Activated CD4-positive, alpha-beta memory T cell treated with anti-CD3 and anti-CD28 coated beads for 36 hours (primary cell): ENCODE measurements around the gene ZNF341. TPM values are rescaled to one million over a fixed set of nuclear protein-coding genes. Genes with fewer than 3 reads are reported as not detected.

Experiments used
- CTCF ChIA-PET: fragments of 350-600 bp; sonication (Branson Sonifier 250); formaldehyde crosslinking; loops from one replicate; lab custom pipeline; 2021; ENCODE audit warnings: antibody characterized with exemption, inconsistent platforms; lab: Charles Lee
- POLR2A ChIA-PET: fragments of 350-600 bp; sonication (Branson Sonifier 250); formaldehyde crosslinking; loops from one replicate; lab custom pipeline; 2021; ENCODE audit warnings: antibody characterized with exemption; lab: Charles Lee
- DNase-seq: peaks from one replicate; pipeline ENCODE4 v3.0.0-alpha.2; 2020
- H3K27ac Mint-ChIP-seq: one replicate; pipeline ENCODE4 v1.8.0; 2021; ENCODE audit warnings: mixed read lengths
- H3K27me3 Mint-ChIP-seq: one replicate; pipeline ENCODE4 v1.8.0; 2021; ENCODE audit warnings: mixed read lengths
- H3K36me3 Mint-ChIP-seq: one replicate; pipeline ENCODE4 v1.8.0; 2021; ENCODE audit warnings: mixed read lengths
- H3K4me1 Mint-ChIP-seq: one replicate; pipeline ENCODE4 v1.8.0; 2021; ENCODE audit warnings: low read depth, mixed read lengths
- H3K4me3 Mint-ChIP-seq: one replicate; pipeline ENCODE4 v1.8.0; 2021; ENCODE audit warnings: mild to moderate bottlenecking, mixed read lengths
- H3K9me3 Mint-ChIP-seq: one replicate; pipeline ENCODE4 v1.8.0; 2021; ENCODE audit warnings: mixed read lengths
- intact Hi-C: fragments of 100-400 bp; cut with micrococcal nuclease; formaldehyde crosslinking; loops from one replicate; pipeline ENCODE4 v1.15.1; 2023
- total RNA-seq, 2 experiments: library from RNA; stranded (reverse); gene quantifications; one replicate each; pipeline ENCODE4 v1.2.3, GENCODE V29; 2021

ZNF341 gene
- total RNA-seq = 1 to 10 TPM; 5.9 TPM

DNA sequence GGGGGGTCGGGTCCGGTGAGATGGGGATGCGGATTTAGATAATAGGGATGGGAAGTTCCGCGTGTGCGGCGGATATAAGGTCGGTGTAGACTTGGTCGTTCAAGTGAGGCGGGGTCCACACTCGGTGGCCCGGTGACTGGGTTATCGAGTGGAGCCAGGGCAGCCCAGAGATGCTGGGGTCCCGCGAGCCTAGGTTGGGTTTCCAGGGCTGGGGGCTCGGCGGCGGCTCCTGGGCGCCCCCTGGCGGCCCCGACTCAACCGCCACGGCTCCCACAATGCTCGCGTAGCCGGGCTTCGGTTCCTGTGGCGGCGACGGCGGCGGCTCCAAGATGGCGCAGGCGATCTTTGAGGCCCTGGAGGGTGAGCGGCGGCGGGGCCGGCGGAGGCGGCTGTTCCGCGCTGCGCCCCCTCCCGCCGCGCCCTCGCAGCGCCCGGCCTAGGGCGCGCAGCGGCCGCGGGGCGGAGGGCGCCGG is at the start of gene ZNF341:
TSS of gene ZNF341 (plus strand) at position 304 of the 473 bp plus-strand sequence. CDS start at position 330, 26 bp downstream.
- peaks cover 8% of the 10 kb centered on the region for H3K36me3 Mint-ChIP-seq
- ChIA-PET CTCF (interaction anchor here (1.0 to 2.5 kb wide), 10 partner anchors 11 to 288 kb away, joined by 3 to 24 read pairs (median 4); partner anchors contain the start of genes ACTL10, CBFA2T2, CHMP4B and PXMP4), POLR2A (interaction anchor here (1.0 to 2.0 kb wide), 5 partner anchors 12 to 242 kb away, joined by 3 to 24 read pairs (median 5); partner anchors contain the start of genes ACTL10, CBFA2T2 and PXMP4)
- H3K27ac Mint-ChIP-seq = peak within 1 kb of the TSS; percentile 82
- peak; percentile 92 for DNase-seq
- peak within 1 kb of the TSS; percentile 75 for H3K4me3 Mint-ChIP-seq
- no peaks in the 10 kb centered on the region for H3K27me3 Mint-ChIP-seq
- intact Hi-C loops = loop anchor here (1.0 to 5.0 kb wide), 6 partner anchors 11 to 289 kb away; partner anchors contain the start of genes E2F1, PXMP4, RALY and SNTA1
- peaks cover 19% of the 10 kb centered on the region for H3K4me1 Mint-ChIP-seq
- peaks cover 6% of the 10 kb centered on the region for H3K9me3 Mint-ChIP-seq

DNA sequence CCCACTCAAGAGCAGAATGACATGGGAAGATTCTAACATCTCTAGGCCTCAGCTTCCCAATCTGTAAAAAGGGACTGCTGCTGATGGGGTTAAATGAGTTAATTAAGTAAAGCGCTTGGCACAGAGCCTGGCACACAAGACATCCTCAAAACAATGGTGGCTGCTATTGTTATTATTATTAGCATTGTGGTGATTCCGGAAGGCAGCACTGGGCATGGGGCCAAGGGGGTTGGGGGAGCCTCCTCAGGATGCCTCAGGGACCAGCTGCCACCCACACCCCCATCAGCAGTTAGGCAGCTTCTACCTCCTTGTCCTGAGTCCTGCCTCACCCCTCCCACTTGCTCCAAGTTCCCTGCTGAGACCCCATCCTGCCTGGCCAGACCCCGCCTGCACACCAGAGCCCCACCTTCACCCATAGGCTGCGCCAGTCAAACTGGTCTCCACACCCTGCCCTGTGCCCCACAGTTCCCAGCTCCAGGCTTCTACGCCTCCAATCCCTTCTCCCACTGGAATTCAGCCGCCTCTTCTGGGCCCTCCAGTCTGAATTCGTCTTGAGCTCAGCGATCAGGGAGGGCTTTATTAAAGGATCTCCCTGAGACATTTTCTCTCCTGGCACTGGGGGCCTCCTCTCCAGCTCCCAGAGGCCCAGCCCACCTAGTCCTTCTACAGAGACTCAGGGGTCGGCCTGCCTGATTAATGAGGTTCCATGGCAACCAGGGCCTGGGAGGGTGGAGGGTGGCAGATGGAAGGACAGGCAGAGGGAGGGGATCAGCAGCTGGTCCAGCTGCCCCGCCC is 47.1 kb upstream of the ZNF341 start:
- DNase-seq = no peak
- Mint-ChIP-seq H3K4me1 (peaks cover 81% of the 10 kb centered on the region), H3K27me3 (no peaks in the 10 kb centered on the region), H3K36me3 (peaks cover 15% of the 10 kb centered on the region), H3K27ac (peak overlapping the region; percentile 58), H3K9me3 (no peaks in the 10 kb centered on the region), H3K4me3 (peak overlapping the region; percentile 93)
- ChIA-PET CTCF (interaction anchor here (1.2 to 3.4 kb wide), 3 partner anchors 17 to 35 kb away, joined by 5 to 17 read pairs (median 5); partner anchors contain the start of genes ACTL10 and PXMP4), POLR2A (interaction anchor here (1.0 to 3.5 kb wide), 7 partner anchors 10 to 309 kb away, joined by 3 to 21 read pairs (median 5); partner anchors contain the start of genes ACTL10, NECAB3 and PXMP4)
- intact Hi-C loops = loop anchor here (5.0 kb wide), 1 partner anchor 428 kb away; the partner anchor contains the start of gene EIF2S2

DNA sequence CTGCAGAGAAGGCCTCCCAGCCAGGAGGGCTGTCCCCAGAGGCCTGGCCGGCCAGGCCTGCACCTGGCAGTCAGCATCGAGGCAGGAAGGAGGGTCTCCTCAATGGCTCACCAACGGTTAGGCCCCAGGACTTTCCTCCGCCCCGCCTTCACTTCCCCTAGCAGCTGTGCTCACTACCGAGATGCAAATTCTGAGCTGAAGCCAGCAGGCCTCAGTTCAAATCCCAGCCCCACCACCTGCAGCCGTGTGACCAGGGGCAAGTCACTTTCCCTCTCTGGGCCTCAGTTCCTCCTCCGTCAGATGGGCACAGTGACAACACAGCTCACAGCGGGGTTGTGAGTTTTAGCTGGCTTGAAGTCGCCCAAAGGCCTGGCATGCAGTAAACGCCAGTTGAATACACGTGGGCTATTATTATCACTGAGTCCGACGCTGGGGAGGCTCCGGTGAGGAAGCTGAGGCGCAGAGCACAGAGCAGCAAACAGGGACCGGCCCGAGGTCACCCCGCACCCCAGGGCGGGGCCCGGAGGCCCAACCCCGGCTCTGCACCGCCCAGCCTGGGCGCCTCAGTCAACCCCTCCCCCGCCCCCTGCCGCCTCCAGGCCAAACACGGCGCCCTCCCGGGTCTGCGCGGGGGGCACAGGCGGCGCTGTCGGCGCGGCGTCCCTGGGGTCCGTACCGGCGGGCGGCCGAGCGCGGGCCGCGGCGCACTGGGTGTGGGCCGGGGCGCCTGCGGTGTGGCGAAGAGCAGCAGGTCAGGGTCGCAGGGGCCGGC is 46.3 kb upstream of the ZNF341 start:
- Mint-ChIP-seq H3K9me3 (no peaks in the 10 kb centered on the region), H3K4me3 (peak overlapping the region; percentile 93), H3K27me3 (no peaks in the 10 kb centered on the region), H3K36me3 (peaks cover 15% of the 10 kb centered on the region), H3K4me1 (peaks cover 79% of the 10 kb centered on the region), H3K27ac (peak overlapping the region; percentile 87)
- ChIA-PET POLR2A (interaction anchor here (1.0 to 3.5 kb wide), 7 partner anchors 11 to 308 kb away, joined by 3 to 21 read pairs (median 5); partner anchors contain the start of genes ACTL10, NECAB3 and PXMP4), CTCF (interaction anchor here (1.2 to 3.4 kb wide), 3 partner anchors 18 to 34 kb away, joined by 5 to 17 read pairs (median 5); partner anchors contain the start of genes ACTL10 and PXMP4)
- intact Hi-C loops = loop anchor here (1.0 to 5.0 kb wide), 5 partner anchors 23 to 427 kb away; partner anchors contain the start of genes C20orf144, CHMP4B, EIF2S2 and PXMP4
- DNase-seq = peak; percentile 83

DNA sequence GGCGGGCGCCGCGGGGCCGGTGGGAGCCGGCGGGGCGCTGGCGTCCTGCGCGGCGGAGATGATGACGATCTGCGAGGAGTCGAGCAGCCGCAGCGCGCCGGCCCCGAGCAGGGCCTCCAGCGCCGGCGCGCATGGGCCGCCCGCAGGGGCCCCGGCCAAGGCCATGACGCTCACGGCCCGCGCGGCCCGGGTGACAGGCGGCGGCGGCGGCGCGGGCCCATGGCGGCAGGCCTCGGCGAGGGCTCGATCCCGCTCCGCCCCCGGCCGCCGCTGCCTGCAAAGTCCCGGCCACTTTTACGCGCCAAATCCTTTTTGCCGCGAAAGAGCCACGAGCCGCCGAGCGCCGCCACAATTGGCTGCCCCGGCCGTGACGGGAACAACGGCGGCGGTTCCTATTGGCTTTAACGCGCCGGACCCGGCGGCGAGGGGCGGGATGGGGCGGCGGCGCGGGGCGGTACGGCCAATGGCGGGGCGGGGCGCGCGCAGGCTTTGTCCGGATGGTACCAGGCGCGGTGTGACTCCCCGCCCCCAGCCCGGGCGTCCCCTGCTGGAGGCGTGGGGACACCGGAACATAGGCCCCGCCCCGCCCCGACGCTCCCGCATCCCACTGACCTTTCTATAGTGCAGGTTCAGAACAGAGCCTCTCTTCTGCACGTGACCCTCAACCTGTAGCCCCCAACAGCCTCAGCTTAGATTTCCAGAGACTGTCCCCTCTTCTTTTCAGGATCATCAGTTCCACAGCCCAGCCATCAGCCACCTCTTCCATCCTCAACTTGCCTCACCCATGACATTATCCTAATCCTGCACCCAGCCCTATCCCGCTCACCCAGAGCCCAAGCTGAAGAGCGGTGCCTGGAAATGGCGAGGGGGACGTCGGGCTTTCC is 45.5 kb upstream of the ZNF341 start, which contains the start of gene E2F1:
TSS of gene E2F1 (minus strand) at position 286 of the 884 bp plus-strand sequence. CDS start at position 165, 121 bp downstream.
- intact Hi-C loops = loop anchor here (1.0 to 5.0 kb wide), 5 partner anchors 24 to 426 kb away; partner anchors contain the start of genes C20orf144, CHMP4B, EIF2S2 and PXMP4
- POLR2A ChIA-PET = interaction anchor here (1.0 to 3.5 kb wide), 5 partner anchors 12 to 307 kb away, joined by 3 to 21 read pairs (median 7); partner anchors contain the start of genes ACTL10 and NECAB3
- Mint-ChIP-seq H3K4me1 (peaks cover 70% of the 10 kb centered on the region), H3K27me3 (no peaks in the 10 kb centered on the region), H3K36me3 (peaks cover 14% of the 10 kb centered on the region), H3K4me3 (peak within 1 kb of the TSS; percentile 93), H3K27ac (peak within 1 kb of the TSS; percentile 87), H3K9me3 (no peaks in the 10 kb centered on the region)
- CTCF ChIA-PET = interaction anchor here (1.2 to 3.5 kb wide), 5 partner anchors 19 to 46 kb away, joined by 3 to 28 read pairs (median 5); partner anchors contain the start of genes ACTL10 and PXMP4
- DNase-seq = peak; percentile 98

DNA sequence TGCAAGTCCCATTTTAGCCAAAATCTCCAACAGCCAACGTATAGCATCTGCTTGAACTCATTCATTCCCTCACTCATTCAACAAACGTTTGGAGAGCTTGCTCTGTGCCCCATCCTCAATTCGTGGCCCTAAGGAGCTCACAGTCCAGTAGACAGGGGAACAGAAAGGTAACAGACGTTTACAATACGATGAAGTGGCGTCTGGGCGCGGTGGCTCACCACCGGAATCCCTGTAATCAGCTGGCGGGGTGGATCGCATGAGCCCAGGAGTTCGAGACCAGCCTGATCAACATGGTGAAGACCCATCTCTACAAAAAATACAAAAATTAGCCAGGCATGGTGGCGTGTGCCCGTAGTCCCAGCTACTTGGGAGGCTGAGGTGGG is 44.8 kb upstream of the ZNF341 start:
- Mint-ChIP-seq H3K9me3 (no peaks in the 10 kb centered on the region), H3K4me3 (peak overlapping the region; percentile 43), H3K27me3 (no peaks in the 10 kb centered on the region), H3K27ac (peak overlapping the region; percentile 32), H3K4me1 (peaks cover 64% of the 10 kb centered on the region), H3K36me3 (peaks cover 14% of the 10 kb centered on the region)
- no peak for DNase-seq
- POLR2A ChIA-PET = interaction anchor here (1.2 to 2.1 kb wide), 2 partner anchors 20 to 197 kb away, joined by 3 to 12 read pairs; partner anchors contain the start of genes ACTL10 and CBFA2T2
- intact Hi-C loops = loop anchor here (1.0 to 5.0 kb wide), 5 partner anchors 24 to 425 kb away; partner anchors contain the start of genes C20orf144, CHMP4B, EIF2S2 and PXMP4
- CTCF ChIA-PET = interaction anchor here (1.2 to 3.5 kb wide), 3 partner anchors 19 to 46 kb away, joined by 3 to 28 read pairs (median 4); partner anchors contain the start of genes ACTL10 and PXMP4

DNA sequence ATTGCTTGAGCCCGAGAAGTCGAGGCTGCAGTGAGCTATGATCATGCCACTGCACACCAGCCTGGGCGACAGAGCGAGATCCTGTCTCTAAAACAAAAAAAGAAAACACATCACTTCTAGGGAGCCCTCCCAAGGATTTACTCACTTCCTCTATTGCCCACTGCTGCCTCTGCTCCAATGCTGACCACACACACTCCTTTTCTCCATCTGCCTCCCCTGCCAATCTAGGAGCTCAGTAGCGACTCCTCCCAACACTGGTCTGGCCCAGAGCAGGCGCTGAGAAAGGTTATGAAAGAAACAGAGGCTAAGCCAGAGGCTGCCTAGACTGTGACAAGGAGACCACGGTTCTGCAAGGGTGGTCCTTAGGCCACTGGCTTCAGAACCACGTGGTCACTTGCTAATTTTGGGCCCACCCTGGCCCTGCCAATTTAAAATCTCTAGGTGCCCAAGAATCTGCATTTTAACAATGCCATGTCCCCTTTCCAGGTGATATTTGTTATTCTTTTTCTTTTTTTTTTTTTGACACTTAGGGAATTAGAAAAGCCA is 44.4 kb upstream of the ZNF341 start:
- Mint-ChIP-seq H3K27me3 (no peaks in the 10 kb centered on the region), H3K36me3 (peaks cover 13% of the 10 kb centered on the region), H3K27ac (no peak overlapping the region), H3K4me3 (no peak overlapping the region), H3K4me1 (peaks cover 59% of the 10 kb centered on the region), H3K9me3 (no peaks in the 10 kb centered on the region)
- intact Hi-C loops = loop anchor here (2.0 to 5.0 kb wide), 3 partner anchors 25 to 425 kb away; partner anchors contain the start of genes C20orf144 and EIF2S2
- ChIA-PET CTCF (interaction anchor here (1.2 to 3.5 kb wide), 3 partner anchors 20 to 45 kb away, joined by 3 to 28 read pairs (median 4); partner anchors contain the start of genes ACTL10 and PXMP4), POLR2A (interaction anchor here (0.6 to 2.1 kb wide), 4 partner anchors 21 to 198 kb away, joined by 3 to 12 read pairs (median 4); partner anchors contain the start of genes ACTL10, CBFA2T2 and PXMP4)
- no peak for DNase-seq

DNA sequence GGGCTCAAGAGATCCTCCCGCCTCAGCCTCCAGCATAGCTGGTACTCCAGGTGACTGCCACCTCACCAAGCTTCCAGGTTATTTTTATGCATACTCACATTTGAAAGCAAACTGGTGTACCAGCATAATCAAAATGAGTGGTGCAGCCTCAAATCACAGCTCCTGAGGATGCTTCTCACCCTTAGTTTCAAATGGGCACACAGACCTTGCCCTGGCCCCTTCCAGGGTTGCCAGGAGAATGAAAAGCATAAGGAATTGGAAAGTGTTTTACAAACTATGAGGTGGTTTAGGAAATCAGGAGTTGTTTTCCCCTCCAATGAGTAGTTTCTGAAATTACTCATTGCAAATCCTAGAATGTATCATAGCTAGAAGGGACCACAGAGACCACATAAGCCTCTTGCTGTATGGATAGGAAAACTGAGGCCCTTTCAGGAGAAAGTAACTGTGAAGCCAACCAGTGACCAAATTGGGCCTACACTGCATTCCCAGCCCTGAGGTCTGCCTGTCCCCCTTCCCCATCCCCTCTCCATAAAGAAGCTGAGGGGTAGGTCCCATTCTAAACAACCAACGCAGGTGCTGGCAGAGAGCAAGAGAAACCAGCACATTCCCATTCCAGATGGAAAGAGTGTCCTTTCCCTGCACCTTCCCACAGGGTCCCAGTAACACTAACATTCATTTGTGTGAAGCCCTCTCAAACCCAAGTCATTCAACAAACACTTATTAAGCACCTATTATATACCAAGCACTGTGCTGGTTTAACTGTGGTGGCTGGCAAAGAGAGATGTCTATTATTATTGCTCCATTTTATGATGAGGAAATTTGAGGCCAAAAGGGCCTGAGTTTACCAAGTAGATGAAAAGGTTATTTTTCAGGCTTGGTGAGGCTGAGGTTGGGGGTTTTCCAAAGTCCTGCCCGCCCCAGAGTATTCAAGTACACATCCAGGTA is 43.5 kb upstream of the ZNF341 start:
- Mint-ChIP-seq H3K36me3 (peaks cover 9% of the 10 kb centered on the region), H3K9me3 (no peaks in the 10 kb centered on the region), H3K4me1 (peaks cover 53% of the 10 kb centered on the region), H3K27ac (peak overlapping the region; percentile 19), H3K27me3 (no peaks in the 10 kb centered on the region), H3K4me3 (no peak overlapping the region)
- peak; percentile 30 for DNase-seq
- ChIA-PET CTCF (interaction anchor here (1.2 to 3.5 kb wide), 2 partner anchors 21 to 32 kb away, joined by 3 to 28 read pairs; partner anchors contain the start of genes ACTL10 and PXMP4), POLR2A (interaction anchor here (0.6 to 2.1 kb wide), 4 partner anchors 22 to 198 kb away, joined by 3 to 12 read pairs (median 4); partner anchors contain the start of genes ACTL10, CBFA2T2 and PXMP4)
- intact Hi-C loops = loop anchor here (2.0 to 5.0 kb wide), 3 partner anchors 25 to 424 kb away; partner anchors contain the start of genes C20orf144 and EIF2S2

DNA sequence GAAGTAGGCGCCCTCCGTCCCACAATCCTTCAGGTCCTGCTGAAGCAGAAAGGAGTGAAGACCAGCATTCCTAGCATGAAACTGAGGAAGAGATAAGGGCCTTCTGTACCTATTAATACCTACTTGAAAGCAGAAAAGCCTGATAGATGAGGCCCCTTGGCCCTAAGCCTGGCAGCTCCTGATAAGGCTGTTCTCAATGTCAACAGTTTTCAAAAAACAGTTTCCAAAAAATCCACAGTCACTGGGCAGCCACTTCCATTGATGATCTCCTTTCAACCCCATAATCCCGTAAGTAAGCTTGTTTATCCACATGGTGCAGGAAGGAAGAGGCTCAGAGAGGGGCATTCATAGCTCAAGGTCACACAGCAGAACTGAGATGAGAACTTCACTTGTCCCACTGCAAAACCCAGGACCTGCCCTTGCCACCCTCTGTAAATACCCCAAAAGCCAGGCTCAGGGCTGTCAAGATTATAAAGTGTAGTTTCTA is 42.8 kb upstream of the ZNF341 start:
- no peaks in the 10 kb centered on the region for H3K27me3 Mint-ChIP-seq
- H3K4me1 Mint-ChIP-seq = peaks cover 50% of the 10 kb centered on the region
- POLR2A ChIA-PET = interaction anchor here (1.1 kb wide), 1 partner anchor 31 kb away, joined by 5 read pairs; the partner anchor contains the start of gene PXMP4
- peak overlapping the region; percentile 35 for H3K27ac Mint-ChIP-seq
- DNase-seq = no peak
- intact Hi-C loops = loop anchor here (5.0 kb wide), 1 partner anchor 423 kb away; the partner anchor contains the start of gene EIF2S2
- H3K36me3 Mint-ChIP-seq = peaks cover 9% of the 10 kb centered on the region
- H3K4me3 Mint-ChIP-seq = no peak overlapping the region
- CTCF ChIA-PET = interaction anchor here (3.5 kb wide), 1 partner anchor 21 kb away, joined by 28 read pairs; the partner anchor contains the start of gene ACTL10
- H3K9me3 Mint-ChIP-seq = no peaks in the 10 kb centered on the region
